H9 (cell line): ENCODE data around the gene SPACA5B. TPM values are rescaled to one million over a fixed set of nuclear protein-coding genes. Genes with fewer than 3 reads are reported as not detected.
"Not testable (repeated sequence)": the region's sequence is repeated elsewhere in the genome, so short reads cannot be mapped to it uniquely, and the experiment has no call there.

Experiments used
- DNase-seq: peaks from one replicate; pipeline ENCODE4 v3.0.0-alpha.2; 2017
- H2AFZ ChIP-seq: one replicate; pipeline ENCODE4 v1.6.1; 2013; ENCODE audit warnings: mild to moderate bottlenecking, low read length, control low read depth, moderate library complexity
- H2AK5ac ChIP-seq: 2 replicates; pipeline ENCODE4 v1.6.1; 2013; ENCODE audit warnings: low read length, control low read depth, mixed read lengths; ENCODE audit not compliant: insufficient read length
- H2BK120ac ChIP-seq: one replicate; pipeline ENCODE4 v1.6.1; 2013; ENCODE audit warnings: low read depth, mild to moderate bottlenecking, low read length, control low read depth, inconsistent platforms; ENCODE audit not compliant: poor library complexity, severe bottlenecking
- H2BK12ac ChIP-seq: 2 replicates; pipeline ENCODE4 v1.6.1; 2013; ENCODE audit warnings: low read length, control low read depth, mixed read lengths, low read depth; ENCODE audit not compliant: insufficient read length
- H2BK15ac ChIP-seq: 2 replicates; pipeline ENCODE4 v1.6.1; 2013; ENCODE audit warnings: low read depth, low read length, control low read depth
- H2BK20ac ChIP-seq: one replicate; pipeline ENCODE4 v1.6.1; 2013; ENCODE audit warnings: low read depth, mild to moderate bottlenecking, low read length, control low read depth, inconsistent platforms; ENCODE audit not compliant: poor library complexity, severe bottlenecking
- H2BK5ac ChIP-seq: 2 replicates; pipeline ENCODE4 v1.6.1; 2013; ENCODE audit warnings: low read length, control low read depth, mixed read lengths; ENCODE audit not compliant: insufficient read length
- H3K14ac ChIP-seq: 2 replicates; pipeline ENCODE4 v1.6.1; 2013; ENCODE audit warnings: low read length, control low read depth; ENCODE audit not compliant: insufficient read depth
- H3K18ac ChIP-seq: 2 replicates; pipeline ENCODE4 v1.6.1; 2013; ENCODE audit warnings: low read depth, mild to moderate bottlenecking, mixed read lengths, low read length, control low read depth; ENCODE audit not compliant: insufficient read length
- H3K23ac ChIP-seq: 2 replicates; pipeline ENCODE4 v1.6.1; 2013; ENCODE audit warnings: low read length, control low read depth, mixed read lengths, low read depth; ENCODE audit not compliant: insufficient read length
- H3K23me2 ChIP-seq: 2 replicates; pipeline ENCODE4 v1.6.1; 2013; ENCODE audit warnings: low read depth, mild to moderate bottlenecking, mixed read lengths, low read length, control low read depth; ENCODE audit not compliant: insufficient read length, poor library complexity, severe bottlenecking
- H3K27ac ChIP-seq: 2 replicates; pipeline ENCODE4 v1.5.1; 2013; ENCODE audit warnings: low read length, control low read depth, mixed read lengths, low read depth; ENCODE audit not compliant: insufficient read length
- H3K27me3 ChIP-seq: 2 replicates; pipeline ENCODE4 v1.6.1; 2013; ENCODE audit warnings: low read length, control low read depth, inconsistent platforms; ENCODE audit not compliant: insufficient read depth
- H3K4ac ChIP-seq: 2 replicates; pipeline ENCODE4 v1.6.1; 2013; ENCODE audit warnings: low read depth, mild to moderate bottlenecking, control low read depth, inconsistent platforms, low read length, moderate library complexity
- H3K4me1 ChIP-seq: 2 replicates; pipeline ENCODE4 v1.6.1; 2013; ENCODE audit warnings: low read length, control low read depth, inconsistent platforms; ENCODE audit not compliant: insufficient read depth
- H3K4me2 ChIP-seq: 2 replicates; pipeline ENCODE4 v1.6.1; 2013; ENCODE audit warnings: low read length, control low read depth, mixed read lengths; ENCODE audit not compliant: insufficient read length, insufficient read depth
- H3K56ac ChIP-seq: 2 replicates; pipeline ENCODE4 v1.6.1; 2013; ENCODE audit warnings: low read depth, mild to moderate bottlenecking, mixed read lengths, low read length, control low read depth; ENCODE audit not compliant: insufficient read length
- H3K79me1 ChIP-seq: 2 replicates; pipeline ENCODE4 v1.6.1; 2013; ENCODE audit warnings: low read depth, mild to moderate bottlenecking, moderate library complexity, low read length, control low read depth, inconsistent platforms; ENCODE audit not compliant: insufficient read depth, poor library complexity, severe bottlenecking
- H3K79me2 ChIP-seq: 2 replicates; pipeline ENCODE4 v1.6.1; 2013; ENCODE audit warnings: low read length, control low read depth, inconsistent platforms; ENCODE audit not compliant: insufficient read depth
- H3K9ac ChIP-seq: 2 replicates; pipeline ENCODE4 v1.6.1; 2013; ENCODE audit warnings: low read length, control low read depth, mixed read lengths; ENCODE audit not compliant: insufficient read length; ENCODE audit errors: extremely low read depth
- H3K9me3 ChIP-seq: one replicate; pipeline ENCODE4 v1.6.1; 2013; ENCODE audit warnings: low read depth, low read length, inconsistent platforms; ENCODE audit not compliant: control insufficient read depth
- H3T11ph ChIP-seq: one replicate; pipeline ENCODE4 v1.6.1; 2013; ENCODE audit warnings: mild to moderate bottlenecking, low read length, control low read depth, inconsistent platforms
- H4K20me1 ChIP-seq: one replicate; pipeline ENCODE4 v1.6.1; 2013; ENCODE audit not compliant: control insufficient read depth, insufficient read length, insufficient read depth
- H4K5ac ChIP-seq: 2 replicates; pipeline ENCODE4 v1.6.1; 2013; ENCODE audit warnings: low read depth, mild to moderate bottlenecking, mixed read lengths, low read length, control low read depth; ENCODE audit not compliant: insufficient read length
- H4K8ac ChIP-seq: replicated peaks from 2 replicates; pipeline ENCODE4 v1.6.1; 2013; ENCODE audit warnings: low read length, control low read depth, mixed read lengths, low read depth; ENCODE audit not compliant: insufficient read length
- H4K91ac ChIP-seq: 2 replicates; pipeline ENCODE4 v1.6.1; 2013; ENCODE audit warnings: low read depth, mild to moderate bottlenecking, moderate library complexity, mixed read lengths, low read length, control low read depth; ENCODE audit not compliant: insufficient read length
- H3K27ac Mint-ChIP-seq, 3 experiments: 2 replicates in 2 of 3; 3 replicates in 1 of 3; pipeline ENCODE4 v1.8.0; 2020 to 2021; ENCODE audit warnings: mixed read lengths in 3 of 3, mild to moderate bottlenecking in 1 of 3, moderate library complexity in 1 of 3
- H3K27me3 Mint-ChIP-seq: 2 replicates; pipeline ENCODE4 v1.8.0; 2021; ENCODE audit warnings: low read depth, mild to moderate bottlenecking, moderate library complexity, mixed read lengths
- H3K36me3 Mint-ChIP-seq, 3 experiments: 2 replicates in 2 of 3; 3 replicates in 1 of 3; pipeline ENCODE4 v1.8.0; 2020 to 2021; ENCODE audit warnings: low read depth in 3 of 3, mixed read lengths in 3 of 3; ENCODE audit not compliant: insufficient read depth in 1 of 3
- H3K4me1 Mint-ChIP-seq, 2 experiments: 2 replicates each; pipeline ENCODE4 v1.8.0; 2020; ENCODE audit warnings: mixed read lengths in 2 of 2
- H3K4me3 Mint-ChIP-seq, 2 experiments: 2 replicates in 1 of 2; 3 replicates in 1 of 2; pipeline ENCODE4 v1.8.0; 2020 to 2021; ENCODE audit warnings: mild to moderate bottlenecking in 2 of 2, mixed read lengths in 2 of 2, moderate library complexity in 1 of 2
- H3K9me3 Mint-ChIP-seq, 2 experiments: 2 replicates in 1 of 2; 3 replicates in 1 of 2; pipeline ENCODE4 v1.8.0; 2020; ENCODE audit warnings: mild to moderate bottlenecking in 2 of 2, mixed read lengths in 2 of 2, moderate library complexity in 1 of 2
- CTCF ChIP-seq: fragments of 200-600 bp; sonication (generic); conservative IDR thresholded peaks from 3 replicates; pipeline ENCODE4 v1.8.0; 2021; ENCODE audit warnings: antibody characterized with exemption, mild to moderate bottlenecking
- WGBS: extraction: QIAGEN DNeasy Blood & Tissue Kit; methylation state at CpG from one replicate; pipeline ENCODE4 v1.1.7; 2013; ENCODE audit warnings: missing lambda C conversion rate, low lambda C conversion rate, mixed read lengths; ENCODE audit not compliant: insufficient read length; ENCODE audit errors: extremely low coverage; 5-methylcytosine and 5-hydroxymethylcytosine counted together
- total RNA-seq: library from RNA; stranded (reverse); gene quantifications from 2 replicates; pipeline ENCODE4 v1.2.1, GENCODE V29; 2021

The SPACA5B gene
- total RNA-seq, 1 experiment from 2014 or later = not detected

GRCh38 chrX:48090123-48090522 is 40.3 kb upstream of the SPACA5B start:
- Mint-ChIP-seq H3K36me3 (peaks cover 0 to 2% (median 0%) of the 10 kb centered on the region in 3 experiments; a peak in 3 of 7 replicates), H3K27me3 (no peaks in the 10 kb centered on the region), H3K4me3 (no peak overlapping the region), H3K4me1 (no peaks in the 10 kb centered on the region), H3K9me3 (peaks cover 58 to 61% of the 10 kb centered on the region in 2 experiments), H3K27ac (no peak overlapping the region)
- WGBS = no CpG with 5 or more reads among the region's 5 CpGs
- peaks cover 44% of the 10 kb centered on the region for H3K9me3 ChIP-seq
- no peak overlapping the region for H2BK15ac ChIP-seq
- no peak overlapping the region for H4K8ac ChIP-seq
- no peak overlapping the region for H3K4ac ChIP-seq
- H3K79me2 ChIP-seq = no peaks in the 10 kb centered on the region
- H3K4me2 ChIP-seq = no peak overlapping the region
- no peak overlapping the region for H4K91ac ChIP-seq
- no peak overlapping the region for H2AFZ ChIP-seq
- H3K18ac ChIP-seq = no peak overlapping the region
- H2BK20ac ChIP-seq = no peak overlapping the region
- H2AK5ac ChIP-seq = no peak overlapping the region
- no peak overlapping the region for H3K27ac ChIP-seq
- no peak overlapping the region for H3K23ac ChIP-seq
- H3K4me1 ChIP-seq = no peaks in the 10 kb centered on the region
- no peak overlapping the region for H3K9ac ChIP-seq
- no peaks in the 10 kb centered on the region for H3K79me1 ChIP-seq
- H2BK12ac ChIP-seq = no peak overlapping the region
- no peak overlapping the region for H2BK5ac ChIP-seq
- H3K27me3 ChIP-seq = no peaks in the 10 kb centered on the region
- no peak overlapping the region for H2BK120ac ChIP-seq
- no peaks in the 10 kb centered on the region for H3K23me2 ChIP-seq
- no peak for DNase-seq
- H4K20me1 ChIP-seq = no peaks in the 10 kb centered on the region
- no peak overlapping the region for H4K5ac ChIP-seq
- H3K14ac ChIP-seq = no peak overlapping the region
- H3K56ac ChIP-seq = no peak overlapping the region
- no peak overlapping the region for H3T11ph ChIP-seq
- no peak for TF ChIP-seq CTCF

DNA sequence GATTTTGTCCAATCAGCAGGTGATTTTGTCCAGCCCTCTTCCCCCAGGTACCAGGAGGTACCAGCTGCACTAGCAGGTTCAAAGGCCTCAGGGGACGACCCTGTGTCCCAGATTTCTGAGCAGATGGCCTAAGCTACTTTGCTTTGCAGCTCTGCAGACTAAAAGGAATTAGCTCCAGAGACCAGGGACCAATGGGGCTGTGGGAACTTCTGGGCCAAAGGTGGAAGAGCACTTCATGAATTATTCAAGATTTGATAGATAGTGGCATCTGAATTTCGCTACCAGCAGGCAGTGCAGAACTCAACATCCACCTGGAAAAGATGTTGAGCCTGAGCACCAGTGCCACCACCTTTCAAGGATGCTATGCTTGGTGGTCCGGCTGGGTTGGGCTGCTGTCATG is 37.9 kb upstream of the SPACA5B start:
- not testable (repeated sequence) for H3K56ac ChIP-seq, H2BK120ac ChIP-seq, H3K79me2 ChIP-seq, H3K4me1 ChIP-seq, H3K4me1 Mint-ChIP-seq, H4K5ac ChIP-seq, H2AK5ac ChIP-seq, H3K27ac Mint-ChIP-seq, H3K4me3 Mint-ChIP-seq, H3K27ac ChIP-seq, H4K8ac ChIP-seq, DNase-seq, H3K27me3 Mint-ChIP-seq, H4K20me1 ChIP-seq, H3K36me3 Mint-ChIP-seq, H3K14ac ChIP-seq, H3K23me2 ChIP-seq, H3K79me1 ChIP-seq, H3K23ac ChIP-seq, H2BK20ac ChIP-seq, H3K9ac ChIP-seq, H3K18ac ChIP-seq, H3K4ac ChIP-seq, H2BK12ac ChIP-seq, H2AFZ ChIP-seq, H3K27me3 ChIP-seq, H4K91ac ChIP-seq, H2BK5ac ChIP-seq, H3K4me2 ChIP-seq, H3T11ph ChIP-seq, H2BK15ac ChIP-seq
- peaks cover 44 to 52% of the 10 kb centered on the region in 2 experiments for H3K9me3 Mint-ChIP-seq
- H3K9me3 ChIP-seq = peaks cover 28% of the 10 kb centered on the region
- WGBS = no CpG with 5 or more reads among the region's 3 CpGs
